ENCODE data around the gene ST3GAL4. TPM values are rescaled to one million over a fixed set of nuclear protein-coding genes. Genes with fewer than 3 reads are reported as not detected.

ST3GAL4 gene
- total RNA-seq, 1 experiment from 2014 or later, result 11.2 TPM

GRCh38 chr11:126387857-126388256 is 32.4 kb downstream of the ST3GAL4 start:
- intact Hi-C loops (cut with micrococcal nuclease; ENCODE audit: unreplicated experiment), result no loop called here
- DNase-seq, result no peak
- H3K4me1 Mint-ChIP-seq (ENCODE audit: low read depth, unreplicated experiment), result no peaks in the 10 kb centered on the region

DNA sequence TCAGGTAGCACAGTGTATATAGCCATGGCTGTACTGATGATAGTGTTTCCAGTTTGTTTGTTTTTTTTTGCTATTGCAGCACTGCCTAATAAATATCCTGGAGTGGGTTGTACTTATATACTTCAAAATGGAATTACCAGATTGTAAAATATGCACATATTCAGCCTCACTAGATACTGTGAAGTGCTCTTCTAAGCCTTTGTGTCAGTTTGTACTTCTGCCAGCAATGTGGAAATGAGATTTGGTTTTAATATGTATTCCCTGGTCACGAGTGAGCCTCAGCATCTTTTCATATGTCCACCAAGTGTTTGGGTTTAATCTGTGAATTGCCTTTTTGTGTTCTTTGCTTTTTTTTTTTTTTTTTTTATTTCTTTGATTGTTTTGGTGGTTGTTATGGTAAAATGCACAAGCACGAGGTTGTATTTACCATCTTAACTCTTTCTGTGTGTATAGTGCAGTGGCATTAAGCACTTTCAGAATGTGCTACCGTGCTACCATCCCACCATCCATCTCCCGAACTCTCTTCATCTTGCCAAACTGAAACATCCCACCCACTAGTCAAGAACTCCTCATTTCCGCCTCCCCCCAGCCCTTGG is 34.9 kb downstream of the ST3GAL4 start:
- H3K27me3 Mint-ChIP-seq (ENCODE audit: insufficient read depth, unreplicated experiment), result no peaks in the 10 kb centered on the region
- no peaks in the 10 kb centered on the region for H3K4me1 Mint-ChIP-seq (ENCODE audit: low read depth, unreplicated experiment)
- Histone ChIP-seq H3K4me1 (no peaks in the 10 kb centered on the region), H3K27me3 (replicated peaks; ENCODE audit: control insufficient read depth, insufficient read depth, low read length) (no peaks in the 10 kb centered on the region), H3K9me3 (no peaks in the 10 kb centered on the region), H3K4me3 (ENCODE audit: low read depth, low read length) (no peak overlapping the region), H3K36me3 (ENCODE audit: control insufficient read depth, insufficient read depth, low read length) (no peaks in the 10 kb centered on the region)
- H3K36me3 Mint-ChIP-seq (ENCODE audit: insufficient read depth, unreplicated experiment), result no peaks in the 10 kb centered on the region
- H3K27ac Mint-ChIP-seq (ENCODE audit: unreplicated experiment), result no peak overlapping the region
- DNase-seq, result no peak
- no TSS peak for BruUV-seq (replicated peaks)
- POLR2A ChIA-PET, result no interaction called here
- H3K9me3 Mint-ChIP-seq (ENCODE audit: unreplicated experiment), result no peaks in the 10 kb centered on the region
- CTCF ChIA-PET, result interaction anchor here (0.6 kb wide), 2 partner anchors 80 to 86 kb away, joined by 3 to 6 read pairs; partner anchors contain the start of gene DCPS
- intact Hi-C loops (cut with micrococcal nuclease; ENCODE audit: unreplicated experiment), result no loop called here
- no peak overlapping the region for H3K4me3 Mint-ChIP-seq (ENCODE audit: unreplicated experiment)
- TF ChIP-seq, protein P1, sequence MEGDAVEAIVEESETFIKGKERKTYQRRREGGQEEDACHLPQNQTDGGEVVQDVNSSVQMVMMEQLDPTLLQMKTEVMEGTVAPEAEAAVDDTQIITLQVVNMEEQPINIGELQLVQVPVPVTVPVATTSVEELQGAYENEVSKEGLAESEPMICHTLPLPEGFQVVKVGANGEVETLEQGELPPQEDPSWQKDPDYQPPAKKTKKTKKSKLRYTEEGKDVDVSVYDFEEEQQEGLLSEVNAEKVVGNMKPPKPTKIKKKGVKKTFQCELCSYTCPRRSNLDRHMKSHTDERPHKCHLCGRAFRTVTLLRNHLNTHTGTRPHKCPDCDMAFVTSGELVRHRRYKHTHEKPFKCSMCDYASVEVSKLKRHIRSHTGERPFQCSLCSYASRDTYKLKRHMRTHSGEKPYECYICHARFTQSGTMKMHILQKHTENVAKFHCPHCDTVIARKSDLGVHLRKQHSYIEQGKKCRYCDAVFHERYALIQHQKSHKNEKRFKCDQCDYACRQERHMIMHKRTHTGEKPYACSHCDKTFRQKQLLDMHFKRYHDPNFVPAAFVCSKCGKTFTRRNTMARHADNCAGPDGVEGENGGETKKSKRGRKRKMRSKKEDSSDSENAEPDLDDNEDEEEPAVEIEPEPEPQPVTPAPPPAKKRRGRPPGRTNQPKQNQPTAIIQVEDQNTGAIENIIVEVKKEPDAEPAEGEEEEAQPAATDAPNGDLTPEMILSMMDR (IDR thresholded peaks at IDR 0.05; ENCODE audit: insufficient read depth in 1 of 2, low read depth in 1 of 2, low read length in 1 of 2, severe bottlenecking in 1 of 2, unreplicated experiment in 1 of 2), result no peak

More at GRCh38 chr11:126387857-126388256, 32.4 kb downstream of the ST3GAL4 start:
- CTCF ChIA-PET, result no interaction called here
- no peak overlapping the region for H3K4me3 Mint-ChIP-seq (ENCODE audit: unreplicated experiment)
- H3K9me3 Mint-ChIP-seq (ENCODE audit: unreplicated experiment), result no peaks in the 10 kb centered on the region
- POLR2A ChIA-PET, result no interaction called here
- H3K27ac Mint-ChIP-seq (ENCODE audit: unreplicated experiment), result no peak overlapping the region
- Histone ChIP-seq H3K27me3 (replicated peaks; ENCODE audit: control insufficient read depth, insufficient read depth, low read length) (no peaks in the 10 kb centered on the region), H3K36me3 (ENCODE audit: control insufficient read depth, insufficient read depth, low read length) (no peaks in the 10 kb centered on the region), H3K4me1 (peaks cover 8% of the 10 kb centered on the region; the same call in 1 of the 2 replicates), H3K4me3 (ENCODE audit: low read depth, low read length) (no peak overlapping the region), H3K9me3 (no peaks in the 10 kb centered on the region)
- H3K36me3 Mint-ChIP-seq (ENCODE audit: insufficient read depth, unreplicated experiment), result no peaks in the 10 kb centered on the region
- TF ChIP-seq, protein P1 (IDR thresholded peaks at IDR 0.05; ENCODE audit: insufficient read depth in 1 of 2, low read depth in 1 of 2, low read length in 1 of 2, severe bottlenecking in 1 of 2, unreplicated experiment in 1 of 2), result no peak
- BruUV-seq (replicated peaks), result no TSS peak
- H3K27me3 Mint-ChIP-seq (ENCODE audit: insufficient read depth, unreplicated experiment), result no peaks in the 10 kb centered on the region

- Mint-ChIP-seq H3K27me3 (ENCODE audit: insufficient read depth, unreplicated experiment) (no peaks in the 10 kb centered on the region), H3K27ac (ENCODE audit: unreplicated experiment) (no peak overlapping the region), H3K4me3 (ENCODE audit: unreplicated experiment) (no peak overlapping the region), H3K4me1 (ENCODE audit: low read depth, unreplicated experiment) (no peaks in the 10 kb centered on the region), H3K9me3 (ENCODE audit: unreplicated experiment) (no peaks in the 10 kb centered on the region), H3K36me3 (ENCODE audit: insufficient read depth, unreplicated experiment) (no peaks in the 10 kb centered on the region)
- Histone ChIP-seq H3K4me3 (ENCODE audit: low read depth, low read length) (no peak overlapping the region), H3K36me3 (ENCODE audit: control insufficient read depth, insufficient read depth, low read length) (no peaks in the 10 kb centered on the region), H3K27me3 (replicated peaks; ENCODE audit: control insufficient read depth, insufficient read depth, low read length) (no peaks in the 10 kb centered on the region), H3K4me1 (no peaks in the 10 kb centered on the region), H3K9me3 (no peaks in the 10 kb centered on the region)
- TF ChIP-seq, protein P1 (IDR thresholded peaks at IDR 0.05; ENCODE audit: insufficient read depth in 1 of 2, low read depth in 1 of 2, low read length in 1 of 2, severe bottlenecking in 1 of 2, unreplicated experiment in 1 of 2), result no peak
- BruUV-seq (replicated peaks), result no TSS peak
- ChIA-PET CTCF (no interaction called here), POLR2A (no interaction called here)
- intact Hi-C loops (cut with micrococcal nuclease; ENCODE audit: unreplicated experiment), result no loop called here
- DNase-seq, result no peak
Measured at GRCh38 chr11:126391286-126391954, 35.9 kb downstream of the ST3GAL4 start.
